Spleen (tissue), 3 donors: ENCODE data around the gene LKAAEAR1.

Experiments
- POLR2A ChIP-seq, 3 donors: fragments of 450-650 bp; IDR thresholded peaks; one replicate each; pipeline ENCODE4 v1.5.1; 2017; ENCODE audit warnings: antibody characterized with exemption in 3 of 3, mild to moderate bottlenecking in 1 of 3
- POLR2AphosphoS5 ChIP-seq, 3 donors: sonication (generic); formaldehyde crosslinking; IDR thresholded peaks; one replicate each; pipeline ENCODE4 v1.5.1; 2017; ENCODE audit warnings: antibody characterized with exemption in 3 of 3

GRCh38 chr20:64095455-64095854, 11.3 kb upstream of the LKAAEAR1 start:
- TF ChIP-seq POLR2A (IDR thresholded peaks at IDR 0.05): no peak
- TF ChIP-seq POLR2AphosphoS5 (IDR thresholded peaks at IDR 0.05): no peak
